Mammary epithelial cell (primary cell): ENCODE measurements around the gene DNAJB14.

Experiments
- CTCF ChIP-seq, 2 donors: IDR thresholded peaks in 1 of 2; conservative IDR thresholded peaks in 1 of 2; 2 replicates each; pipeline ENCODE4 v1.5.1; 2011 to 2012; ENCODE audit warnings: inconsistent platforms in 2 of 2, low read length in 2 of 2, mild to moderate bottlenecking in 2 of 2, control low read depth in 1 of 2, low read depth in 1 of 2; ENCODE audit not compliant: insufficient read depth in 1 of 2; ENCODE audit errors: extremely low read depth in 1 of 2
- EZH2 ChIP-seq: IDR thresholded peaks from 2 replicates; pipeline ENCODE4 v1.6.1; 2012; ENCODE audit warnings: low read length, inconsistent platforms, borderline replicate concordance

- TF ChIP-seq CTCF (conservative IDR thresholded peaks at IDR 0.05 in 1 of 2, IDR thresholded peaks at IDR 0.05 in 1 of 2; ENCODE audit: extremely low read depth in 1 of 2, insufficient read depth in 1 of 2, low read depth in 1 of 2, low read length in 2 of 2) (no peak), EZH2 (no peak)
Observed at GRCh38 chr4:99860521-99860920, 85.9 kb downstream of the DNAJB14 start.
